ENCODE data around the gene CTDSP1.

CTDSP1 gene

GRCh38 chr2:218400167-218400929 is 680 bp downstream of the CTDSP1 start:
- H3K27me3 ChIP-seq (ENCODE audit: control insufficient read depth in 1 of 2, insufficient read depth in 2 of 2, low read length in 2 of 2): no peaks in the 10 kb centered on the region
- peaks cover 62% of the 10 kb centered on the region for H3K4me1 ChIP-seq (ENCODE audit: control insufficient read depth, insufficient read depth, low read length)
- H3K27ac ChIP-seq (ENCODE audit: low read length): peak overlapping the region; percentile 96
- H3K9me3 ChIP-seq (ENCODE audit: control insufficient read depth in 2 of 2, low read length in 2 of 2): no peaks in the 10 kb centered on the region
- peaks cover 16 to 21% of the 10 kb centered on the region in 2 donors for H3K36me3 ChIP-seq (ENCODE audit: control insufficient read depth in 2 of 2, insufficient read depth in 2 of 2, low read length in 2 of 2)
- H3K9ac ChIP-seq (ENCODE audit: low read length in 2 of 2): peak overlapping the region; percentile 84 to 86
- peak overlapping the region; percentile 59 to 82 for H3K4me3 ChIP-seq (ENCODE audit: low read length in 2 of 2)

- Histone ChIP-seq H3K27ac (ENCODE audit: low read length) (peak overlapping the region; percentile 96), H3K4me1 (ENCODE audit: control insufficient read depth, insufficient read depth, low read length) (peaks cover 65% of the 10 kb centered on the region), H3K27me3 (ENCODE audit: control insufficient read depth in 1 of 2, insufficient read depth in 2 of 2, low read length in 2 of 2) (no peaks in the 10 kb centered on the region), H3K9me3 (ENCODE audit: control insufficient read depth in 2 of 2, low read length in 2 of 2) (no peaks in the 10 kb centered on the region), H3K9ac (ENCODE audit: low read length in 2 of 2) (peak overlapping the region; percentile 69 to 86), H3K36me3 (ENCODE audit: control insufficient read depth in 2 of 2, insufficient read depth in 2 of 2, low read length in 2 of 2) (peaks cover 16 to 21% of the 10 kb centered on the region in 2 donors), H3K4me3 (ENCODE audit: low read length in 2 of 2) (peak overlapping the region; percentile 67 to 82)
Measured at GRCh38 chr2:218400930-218401881, 1.5 kb downstream of the CTDSP1 start.

- H3K36me3 ChIP-seq (ENCODE audit: control insufficient read depth in 2 of 2, insufficient read depth in 2 of 2, low read length in 2 of 2): peaks cover 16 to 21% of the 10 kb centered on the region in 2 donors
- peaks cover 64% of the 10 kb centered on the region for H3K4me1 ChIP-seq (ENCODE audit: control insufficient read depth, insufficient read depth, low read length)
- H3K9me3 ChIP-seq (ENCODE audit: control insufficient read depth in 2 of 2, low read length in 2 of 2): no peaks in the 10 kb centered on the region
- peak overlapping the region in 1 of 2 donors; percentile 82 for H3K4me3 ChIP-seq (ENCODE audit: low read length in 2 of 2)
- H3K27ac ChIP-seq (ENCODE audit: low read length): peak overlapping the region; percentile 46
- peak overlapping the region in 1 of 2 donors; percentile 22 for H3K9ac ChIP-seq (ENCODE audit: low read length in 2 of 2)
- no peaks in the 10 kb centered on the region for H3K27me3 ChIP-seq (ENCODE audit: control insufficient read depth in 1 of 2, insufficient read depth in 2 of 2, low read length in 2 of 2)
Measured at GRCh38 chr2:218401890-218402289, 2.2 kb downstream of the CTDSP1 start.

- Histone ChIP-seq H3K9me3 (ENCODE audit: control insufficient read depth in 2 of 2, low read length in 2 of 2) (no peaks in the 10 kb centered on the region), H3K9ac (ENCODE audit: low read length in 2 of 2) (peak overlapping the region in 1 of 2 donors; percentile 22), H3K36me3 (ENCODE audit: control insufficient read depth in 2 of 2, insufficient read depth in 2 of 2, low read length in 2 of 2) (peaks cover 16 to 21% of the 10 kb centered on the region in 2 donors), H3K27me3 (ENCODE audit: control insufficient read depth in 1 of 2, insufficient read depth in 2 of 2, low read length in 2 of 2) (no peaks in the 10 kb centered on the region), H3K27ac (ENCODE audit: low read length) (peak overlapping the region; percentile 46), H3K4me1 (ENCODE audit: control insufficient read depth, insufficient read depth, low read length) (peaks cover 64% of the 10 kb centered on the region), H3K4me3 (ENCODE audit: low read length in 2 of 2) (peak overlapping the region in 1 of 2 donors; percentile 29)
Measured at GRCh38 chr2:218402491-218402901, 2.8 kb downstream of the CTDSP1 start.

- H3K4me3 ChIP-seq (ENCODE audit: low read length in 2 of 2): no peak overlapping the region
Measured at GRCh38 chr2:218402911-218403411, 3.3 kb downstream of the CTDSP1 start.

GRCh38 chr2:218403810-218404209 is 4.1 kb downstream of the CTDSP1 start:
- Histone ChIP-seq H3K9ac (ENCODE audit: low read length in 2 of 2) (no peak overlapping the region), H3K4me1 (ENCODE audit: control insufficient read depth, insufficient read depth, low read length) (peaks cover 59% of the 10 kb centered on the region), H3K4me3 (ENCODE audit: low read length in 2 of 2) (no peak overlapping the region), H3K27ac (ENCODE audit: low read length) (no peak overlapping the region), H3K36me3 (ENCODE audit: control insufficient read depth in 2 of 2, insufficient read depth in 2 of 2, low read length in 2 of 2) (peaks cover 16 to 21% of the 10 kb centered on the region in 2 donors), H3K27me3 (ENCODE audit: control insufficient read depth in 1 of 2, insufficient read depth in 2 of 2, low read length in 2 of 2) (no peaks in the 10 kb centered on the region), H3K9me3 (ENCODE audit: control insufficient read depth in 2 of 2, low read length in 2 of 2) (no peaks in the 10 kb centered on the region)

More at GRCh38 chr2:218402911-218403411, 3.3 kb downstream of the CTDSP1 start:
- Histone ChIP-seq H3K36me3 (ENCODE audit: control insufficient read depth in 2 of 2, insufficient read depth in 2 of 2, low read length in 2 of 2) (peaks cover 16 to 21% of the 10 kb centered on the region in 2 donors), H3K27ac (ENCODE audit: low read length) (no peak overlapping the region), H3K27me3 (ENCODE audit: control insufficient read depth in 1 of 2, insufficient read depth in 2 of 2, low read length in 2 of 2) (no peaks in the 10 kb centered on the region), H3K9ac (ENCODE audit: low read length in 2 of 2) (no peak overlapping the region), H3K4me1 (ENCODE audit: control insufficient read depth, insufficient read depth, low read length) (peaks cover 64% of the 10 kb centered on the region), H3K9me3 (ENCODE audit: control insufficient read depth in 2 of 2, low read length in 2 of 2) (no peaks in the 10 kb centered on the region)

GRCh38 chr2:218404351-218405085 is 4.8 kb downstream of the CTDSP1 start:
- Histone ChIP-seq H3K27me3 (ENCODE audit: control insufficient read depth in 1 of 2, insufficient read depth in 2 of 2, low read length in 2 of 2) (no peaks in the 10 kb centered on the region), H3K9ac (ENCODE audit: low read length in 2 of 2) (no peak overlapping the region), H3K36me3 (ENCODE audit: control insufficient read depth in 2 of 2, insufficient read depth in 2 of 2, low read length in 2 of 2) (peaks cover 16 to 21% of the 10 kb centered on the region in 2 donors), H3K9me3 (ENCODE audit: control insufficient read depth in 2 of 2, low read length in 2 of 2) (no peaks in the 10 kb centered on the region), H3K4me3 (ENCODE audit: low read length in 2 of 2) (no peak overlapping the region), H3K27ac (ENCODE audit: low read length) (peak overlapping the region; percentile 90), H3K4me1 (ENCODE audit: control insufficient read depth, insufficient read depth, low read length) (peaks cover 55% of the 10 kb centered on the region)

- Histone ChIP-seq H3K27me3 (ENCODE audit: control insufficient read depth in 1 of 2, insufficient read depth in 2 of 2, low read length in 2 of 2) (no peaks in the 10 kb centered on the region), H3K36me3 (ENCODE audit: control insufficient read depth in 2 of 2, insufficient read depth in 2 of 2, low read length in 2 of 2) (peaks cover 16 to 21% of the 10 kb centered on the region in 2 donors), H3K4me3 (ENCODE audit: low read length in 2 of 2) (peak overlapping the region in 1 of 2 donors; percentile 68), H3K4me1 (ENCODE audit: control insufficient read depth, insufficient read depth, low read length) (peaks cover 55% of the 10 kb centered on the region), H3K9me3 (ENCODE audit: control insufficient read depth in 2 of 2, low read length in 2 of 2) (no peaks in the 10 kb centered on the region), H3K27ac (ENCODE audit: low read length) (peak overlapping the region; percentile 90), H3K9ac (ENCODE audit: low read length in 2 of 2) (peak overlapping the region in 1 of 2 donors; percentile 74)
Measured at GRCh38 chr2:218405086-218405745, 5.5 kb downstream of the CTDSP1 start.

- H3K36me3 ChIP-seq (ENCODE audit: control insufficient read depth in 2 of 2, insufficient read depth in 2 of 2, low read length in 2 of 2): peaks cover 16 to 21% of the 10 kb centered on the region in 2 donors
- peak overlapping the region; percentile 53 to 68 for H3K4me3 ChIP-seq (ENCODE audit: low read length in 2 of 2)
- peak overlapping the region; percentile 21 to 74 for H3K9ac ChIP-seq (ENCODE audit: low read length in 2 of 2)
- H3K27me3 ChIP-seq (ENCODE audit: control insufficient read depth in 1 of 2, insufficient read depth in 2 of 2, low read length in 2 of 2): no peaks in the 10 kb centered on the region
- H3K4me1 ChIP-seq (ENCODE audit: control insufficient read depth, insufficient read depth, low read length): peaks cover 53% of the 10 kb centered on the region
- H3K9me3 ChIP-seq (ENCODE audit: control insufficient read depth in 2 of 2, low read length in 2 of 2): no peaks in the 10 kb centered on the region
- peak overlapping the region; percentile 90 for H3K27ac ChIP-seq (ENCODE audit: low read length)
Measured at GRCh38 chr2:218405746-218406208, 6.1 kb downstream of the CTDSP1 start.

Measured in stomach smooth muscle (tissue), 2 donors.